SU-DHL-6 (cell line): ENCODE results near the gene GHRH.

Source experiments
- H2AFZ ChIP-seq: fragments of 200-600 bp; sonication (generic); 2 replicates; pipeline ENCODE4 v1.6.1; 2014; ENCODE audit warnings: low read depth, mild to moderate bottlenecking, moderate library complexity, mixed read lengths, antibody characterized with exemption, low read length; ENCODE audit not compliant: severe bottlenecking
- H3F3A ChIP-seq: fragments of 200-600 bp; shearing (Covaris generic); 2 replicates; pipeline ENCODE4 v1.6.0; 2016; ENCODE audit warnings: antibody characterized with exemption, mild to moderate bottlenecking; ENCODE audit not compliant: insufficient read depth
- H3K27ac ChIP-seq: fragments of 200-600 bp; sonication (generic); 2 replicates; pipeline ENCODE4 v1.5.1; 2016; ENCODE audit warnings: low read depth, mild to moderate bottlenecking, low read length, moderate library complexity, mixed read lengths
- H3K27me3 ChIP-seq: fragments of 200-600 bp; sonication (generic), shearing (Covaris generic); 2 replicates; pipeline ENCODE4 v1.6.0; 2014; ENCODE audit warnings: mild to moderate bottlenecking, low read length
- H3K36me3 ChIP-seq: fragments of 200-600 bp; sonication (generic); 2 replicates; pipeline ENCODE4 v1.6.1; 2014; ENCODE audit warnings: mild to moderate bottlenecking, low read length, mixed read lengths
- H3K4me2 ChIP-seq: fragments of 300-600, 200-600 bp; shearing (Covaris generic), sonication (generic); 2 replicates; pipeline ENCODE4 v1.6.0; 2014; ENCODE audit warnings: low read length, low read depth, mild to moderate bottlenecking; ENCODE audit not compliant: poor library complexity, severe bottlenecking
- H3K4me3 ChIP-seq: fragments of 200-600 bp; sonication (generic); 2 replicates; pipeline ENCODE4 v1.5.1; 2014; ENCODE audit warnings: antibody characterized with exemption, low read length, mild to moderate bottlenecking, mixed read lengths; ENCODE audit not compliant: insufficient read depth, poor library complexity, severe bottlenecking
- H3K79me2 ChIP-seq: fragments of 200-600 bp; sonication (generic); 2 replicates; pipeline ENCODE4 v1.6.1; 2014; ENCODE audit warnings: mild to moderate bottlenecking, low read length, moderate library complexity; ENCODE audit not compliant: insufficient read depth
- H3K9ac ChIP-seq: fragments of 200-600 bp; sonication (generic); 2 replicates; pipeline ENCODE4 v1.7.0; 2014; ENCODE audit warnings: mild to moderate bottlenecking, low read length
- H3K9me2 ChIP-seq: fragments of 200-600 bp; sonication (generic); replicated peaks from 2 replicates; pipeline ENCODE4 v1.6.1; 2014; ENCODE audit warnings: low read length; ENCODE audit not compliant: insufficient read depth
- H3K9me3 ChIP-seq: fragments of 200-600 bp; sonication (generic); 2 replicates; pipeline ENCODE4 v1.6.1; 2014; ENCODE audit warnings: low read length, mixed read lengths; ENCODE audit not compliant: insufficient read depth
- H4K20me1 ChIP-seq: fragments of 200-600 bp; sonication (generic); 2 replicates; pipeline ENCODE4 v1.6.1; 2014; ENCODE audit warnings: low read depth, mild to moderate bottlenecking, antibody characterized with exemption, low read length, moderate library complexity, mixed read lengths
- EZH2phosphoT487 ChIP-seq: fragments of 200-600 bp; sonication (generic), shearing (Covaris generic); conservative IDR thresholded peaks from 2 replicates; pipeline ENCODE4 v1.6.1; 2018; ENCODE audit warnings: mild to moderate bottlenecking, antibody characterized with exemption, low read length, moderate library complexity, mixed read lengths
- TF ChIP-seq, protein P1 (sequence below): fragments of 200-600 bp; sonication (generic); IDR thresholded peaks from one replicate; pipeline ENCODE4 v1.5.1; 2017; ENCODE audit warnings: antibody characterized with exemption, mild to moderate bottlenecking, low read length, moderate library complexity; ENCODE audit not compliant: insufficient read depth, poor library complexity, severe bottlenecking

GHRH gene

DNA sequence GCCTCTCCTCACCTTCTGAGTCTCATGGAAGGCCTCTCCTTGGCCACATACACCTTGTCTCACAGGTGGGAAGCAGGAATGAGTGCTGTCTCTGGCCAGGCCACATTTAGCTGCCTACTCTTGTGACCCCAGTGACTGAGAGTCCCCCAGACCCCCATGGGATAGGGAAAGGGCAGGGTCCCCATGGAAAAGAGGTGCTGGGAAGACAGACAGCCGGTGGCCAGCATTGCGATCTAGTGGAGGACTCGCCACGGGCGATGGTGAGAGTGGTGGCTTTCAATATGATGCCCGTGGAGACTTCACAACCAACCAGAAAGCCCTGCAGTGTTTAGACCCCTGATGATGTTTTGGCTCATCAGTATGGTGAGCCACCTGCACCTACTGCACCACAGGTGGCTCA, 47.7 kb upstream of the GHRH start:
- Histone ChIP-seq H3K27ac (no peak overlapping the region), H3K79me2 (no peaks in the 10 kb centered on the region; the same call in 1 of the 2 replicates)
- TF ChIP-seq, protein P1, sequence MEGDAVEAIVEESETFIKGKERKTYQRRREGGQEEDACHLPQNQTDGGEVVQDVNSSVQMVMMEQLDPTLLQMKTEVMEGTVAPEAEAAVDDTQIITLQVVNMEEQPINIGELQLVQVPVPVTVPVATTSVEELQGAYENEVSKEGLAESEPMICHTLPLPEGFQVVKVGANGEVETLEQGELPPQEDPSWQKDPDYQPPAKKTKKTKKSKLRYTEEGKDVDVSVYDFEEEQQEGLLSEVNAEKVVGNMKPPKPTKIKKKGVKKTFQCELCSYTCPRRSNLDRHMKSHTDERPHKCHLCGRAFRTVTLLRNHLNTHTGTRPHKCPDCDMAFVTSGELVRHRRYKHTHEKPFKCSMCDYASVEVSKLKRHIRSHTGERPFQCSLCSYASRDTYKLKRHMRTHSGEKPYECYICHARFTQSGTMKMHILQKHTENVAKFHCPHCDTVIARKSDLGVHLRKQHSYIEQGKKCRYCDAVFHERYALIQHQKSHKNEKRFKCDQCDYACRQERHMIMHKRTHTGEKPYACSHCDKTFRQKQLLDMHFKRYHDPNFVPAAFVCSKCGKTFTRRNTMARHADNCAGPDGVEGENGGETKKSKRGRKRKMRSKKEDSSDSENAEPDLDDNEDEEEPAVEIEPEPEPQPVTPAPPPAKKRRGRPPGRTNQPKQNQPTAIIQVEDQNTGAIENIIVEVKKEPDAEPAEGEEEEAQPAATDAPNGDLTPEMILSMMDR: no peak
- TF ChIP-seq EZH2phosphoT487: no peak

DNA sequence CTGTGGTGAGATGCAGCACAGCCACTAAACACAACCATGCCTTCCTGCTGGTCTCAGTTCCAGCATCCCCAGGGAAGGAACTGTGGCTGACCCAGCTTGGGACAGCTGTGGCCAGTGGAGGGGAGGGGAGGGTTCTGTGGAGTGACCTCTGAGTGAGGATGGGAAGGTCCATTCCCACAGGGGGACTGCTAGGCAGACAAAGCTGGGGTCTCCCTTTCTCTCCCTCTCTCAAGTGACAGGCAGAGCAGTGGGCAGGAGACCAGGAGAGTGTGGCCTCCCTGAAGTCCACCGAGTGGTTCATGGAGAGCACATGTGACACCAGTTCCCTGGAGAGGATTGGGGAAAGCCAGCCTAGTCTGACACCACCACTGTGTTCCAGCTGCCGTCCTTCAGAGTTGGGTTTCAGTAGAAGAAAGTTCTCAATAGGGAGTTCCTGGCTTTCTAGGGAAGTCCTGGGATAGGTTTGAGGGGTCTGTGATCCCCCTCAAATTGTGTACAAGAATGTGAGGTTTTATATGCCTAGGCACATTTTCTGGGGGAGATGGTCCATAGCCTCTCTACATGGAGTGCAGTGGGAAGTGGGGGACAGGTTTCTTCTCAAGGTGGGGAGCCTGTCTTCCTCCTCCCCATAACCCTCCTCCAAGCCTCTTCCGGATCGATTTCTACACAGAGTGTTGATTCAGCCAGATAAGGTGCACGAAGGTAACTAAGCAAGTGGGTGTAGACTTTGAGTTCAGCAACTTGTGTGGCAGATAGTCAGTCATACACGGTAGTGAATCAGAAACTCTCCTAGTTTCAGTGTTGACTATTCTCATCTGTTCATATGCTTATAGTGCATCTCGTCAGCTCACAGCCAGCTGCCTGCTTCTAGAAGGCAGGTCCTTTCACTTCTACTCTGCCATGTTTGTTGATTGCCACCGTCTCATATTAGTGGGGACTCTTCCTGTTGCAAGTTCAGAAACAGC, 46.8 kb upstream of the GHRH start:
- no peaks in the 10 kb centered on the region; the same call in 1 of the 2 replicates for H3K79me2 ChIP-seq
- H2AFZ ChIP-seq: no peak overlapping the region
- no peak overlapping the region for H3K27ac ChIP-seq
- H4K20me1 ChIP-seq: no peaks in the 10 kb centered on the region
- peaks cover 4% of the 10 kb centered on the region; the same call in 1 of the 2 replicates for H3K36me3 ChIP-seq
- H3K9me2 ChIP-seq: no peaks in the 10 kb centered on the region
- no peak overlapping the region for H3K9ac ChIP-seq
- TF ChIP-seq EZH2phosphoT487: no peak
- TF ChIP-seq, protein P1: no peak
- no peak overlapping the region for H3K4me3 ChIP-seq
- no peaks in the 10 kb centered on the region for H3K9me3 ChIP-seq
- H3K27me3 ChIP-seq: no peaks in the 10 kb centered on the region
- H3K4me2 ChIP-seq: no peak overlapping the region
- no peaks in the 10 kb centered on the region for H3F3A ChIP-seq

More for the DNA sequence above, 47.7 kb upstream of the GHRH start:
- Histone ChIP-seq H3F3A (no peaks in the 10 kb centered on the region), H3K4me2 (no peak overlapping the region), H3K9me2 (no peaks in the 10 kb centered on the region), H3K36me3 (0 out of 2 replicates have a peak, but pooled peaks cover 2% of the 10 kb centered on the region), H3K9ac (no peak overlapping the region), H2AFZ (no peak overlapping the region), H4K20me1 (no peaks in the 10 kb centered on the region), H3K27me3 (no peaks in the 10 kb centered on the region), H3K9me3 (no peaks in the 10 kb centered on the region), H3K4me3 (no peak overlapping the region)

DNA sequence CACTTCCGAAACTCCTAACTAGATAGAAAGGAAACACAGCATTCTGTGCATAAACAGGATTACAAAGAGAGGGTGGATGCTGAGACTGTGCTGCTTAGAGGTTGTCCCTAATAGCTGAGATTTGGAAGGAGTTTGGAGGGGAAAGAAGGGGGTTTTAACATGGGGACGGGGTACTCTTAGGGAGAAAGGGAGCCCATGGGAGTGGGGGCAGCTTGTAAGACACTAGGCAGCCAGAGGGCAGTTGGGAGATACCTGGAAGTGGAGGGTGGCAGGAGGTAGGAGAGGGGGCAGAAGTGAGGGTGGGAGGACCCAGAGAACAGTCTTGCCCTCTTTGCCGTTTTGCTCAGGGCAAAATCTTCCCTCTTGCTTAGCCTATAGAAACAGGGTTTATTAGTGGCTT, 44.2 kb upstream of the GHRH start:
- H3K9me2 ChIP-seq: no peaks in the 10 kb centered on the region
- no peak overlapping the region for H3K9ac ChIP-seq
- H3K79me2 ChIP-seq: no peaks in the 10 kb centered on the region
- H3F3A ChIP-seq: no peaks in the 10 kb centered on the region
- no peaks in the 10 kb centered on the region for H4K20me1 ChIP-seq
- H3K4me2 ChIP-seq: no peak overlapping the region
- H3K4me3 ChIP-seq: no peak overlapping the region
- no peaks in the 10 kb centered on the region for H3K9me3 ChIP-seq
- no peak overlapping the region for H3K27ac ChIP-seq
- H3K27me3 ChIP-seq: no peaks in the 10 kb centered on the region
- no peak overlapping the region for H2AFZ ChIP-seq
- TF ChIP-seq, protein P1: no peak
- TF ChIP-seq EZH2phosphoT487: no peak
- peaks cover 6% of the 10 kb centered on the region; the same call in 1 of the 2 replicates for H3K36me3 ChIP-seq
